ENCODE results near the gene SLK.

The SLK gene

DNA sequence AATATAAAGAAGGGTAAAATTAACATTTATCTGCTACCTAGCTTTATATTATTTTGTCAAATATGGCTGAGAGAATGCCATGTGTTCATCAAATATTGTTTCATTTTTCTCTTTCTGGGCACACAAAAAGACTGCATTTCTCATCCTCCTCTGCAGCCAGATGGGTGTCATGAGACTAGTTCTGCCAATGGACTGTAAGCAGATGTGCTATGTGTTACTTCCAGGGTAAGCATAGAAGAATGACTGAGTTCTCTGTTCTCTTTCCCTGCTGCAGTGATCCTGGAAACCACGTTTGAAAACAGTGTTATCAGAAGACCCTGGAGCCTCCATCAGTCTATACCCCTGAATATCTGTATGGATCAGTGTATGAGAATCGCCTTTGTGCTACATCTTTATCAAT lies 24.1 kb upstream of the SLK start:
- no peak for DNase-seq

DNA sequence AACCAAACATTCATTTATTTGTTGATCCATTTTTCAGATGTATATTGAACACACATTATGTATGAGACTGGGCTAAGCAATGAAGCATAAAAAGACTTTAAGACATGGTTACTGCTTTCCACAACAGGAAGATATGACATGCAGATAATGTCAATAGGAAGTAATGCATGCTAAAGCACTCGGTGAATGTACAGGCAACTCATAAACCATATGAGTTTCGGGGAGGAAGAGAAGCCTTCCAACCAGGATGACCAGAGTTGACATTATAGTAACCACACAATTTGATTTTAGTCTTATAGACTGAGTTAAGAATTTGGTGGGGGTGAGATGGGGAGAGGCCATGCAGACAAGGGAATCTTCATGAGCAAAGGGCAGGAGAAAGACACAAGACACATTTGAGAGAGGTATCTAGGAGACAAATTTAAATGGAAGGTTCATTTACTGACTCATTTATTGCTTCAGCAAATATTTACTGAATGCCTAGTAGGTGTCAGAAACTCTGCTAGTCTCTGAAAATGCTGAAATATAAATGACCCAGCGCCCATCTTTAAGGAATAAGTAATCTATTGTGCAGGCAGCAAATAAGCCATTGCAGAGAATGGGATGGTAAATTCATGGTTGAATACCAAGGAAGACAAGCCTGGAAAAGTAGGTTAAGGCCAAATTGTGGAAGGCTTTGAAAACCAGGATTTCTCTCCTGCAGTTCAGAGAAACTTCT lies 19.0 kb upstream of the SLK start:
- DNase-seq = no peak

DNA sequence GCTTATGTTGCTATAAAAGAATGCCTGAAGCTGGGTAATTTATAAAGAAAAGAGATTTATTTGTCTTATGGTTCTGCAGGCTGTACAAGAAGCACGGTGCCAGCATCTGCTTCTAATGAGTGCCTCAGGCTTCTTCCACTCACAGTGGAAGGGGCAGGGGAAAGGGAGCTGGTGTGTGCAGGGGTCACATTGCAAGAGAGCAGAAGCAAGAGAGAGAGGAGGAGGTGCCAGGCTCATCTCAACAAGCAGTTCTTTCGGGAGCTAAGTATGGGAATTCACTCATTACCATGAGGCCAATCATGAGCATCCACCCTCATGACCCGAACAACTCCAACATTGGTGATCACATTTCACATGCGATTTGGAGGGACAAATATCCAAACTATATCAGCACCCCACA lies 17.2 kb upstream of the SLK start:
- no peak for DNase-seq

DNA sequence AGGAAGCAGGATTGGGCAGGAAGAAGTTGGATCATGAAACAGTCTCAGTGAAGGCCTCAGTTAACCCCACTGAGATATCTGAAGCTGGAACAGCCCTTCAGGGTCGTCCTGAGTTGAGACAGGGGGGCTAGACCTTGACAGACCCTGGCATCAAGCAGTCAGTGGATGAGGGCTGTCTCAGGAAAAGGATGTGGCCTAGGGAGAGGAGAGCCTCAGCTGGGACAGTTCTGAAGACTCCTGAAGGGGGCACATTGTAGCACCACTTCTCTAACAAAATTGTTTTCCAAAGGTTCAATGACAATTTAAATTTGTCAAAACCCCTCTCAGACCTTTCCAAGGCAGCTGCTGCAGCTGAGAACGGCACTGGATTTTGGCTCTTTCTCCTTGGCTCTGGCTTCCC lies 15.8 kb upstream of the SLK start:
- no peak for DNase-seq

DNA sequence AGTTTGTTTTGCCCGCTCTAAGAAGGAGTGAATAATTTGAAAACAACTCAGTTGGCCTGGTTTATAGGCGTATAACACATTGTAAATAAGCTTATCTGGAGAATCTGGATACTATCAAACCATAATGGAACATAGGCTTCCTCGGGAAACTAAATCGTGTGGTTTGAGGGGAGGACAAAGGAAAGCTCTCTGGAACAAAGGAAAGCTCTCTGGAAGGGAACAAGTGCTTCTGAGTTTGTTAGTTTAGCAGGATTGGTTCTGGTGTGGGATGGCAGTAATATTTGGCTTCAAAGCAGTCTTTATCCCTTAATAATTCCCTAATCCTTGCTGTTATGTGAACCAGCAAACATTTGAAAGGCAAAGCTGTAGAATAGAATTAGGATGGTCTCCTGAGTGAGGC lies 15.0 kb upstream of the SLK start:
- no peak for DNase-seq

DNA sequence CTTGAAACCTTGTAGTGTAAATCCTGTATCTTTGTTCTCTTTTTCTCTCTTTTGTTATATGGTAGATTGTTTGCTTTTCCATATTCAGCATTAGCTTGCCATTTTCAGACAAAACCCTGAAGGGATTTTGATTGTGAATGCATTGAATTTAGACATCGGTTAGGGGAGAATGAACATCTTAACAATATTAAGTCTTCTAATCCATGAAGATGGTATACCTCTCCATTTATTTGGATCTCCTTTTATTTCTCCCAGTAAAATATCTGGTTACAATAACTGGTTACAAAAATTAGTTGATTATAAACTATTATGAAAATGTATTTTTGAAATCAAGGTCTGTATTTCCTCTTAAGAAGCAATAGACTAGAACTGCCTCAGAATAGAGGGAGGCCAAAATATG lies 12.4 kb upstream of the SLK start:
- DNase-seq = no peak

DNA sequence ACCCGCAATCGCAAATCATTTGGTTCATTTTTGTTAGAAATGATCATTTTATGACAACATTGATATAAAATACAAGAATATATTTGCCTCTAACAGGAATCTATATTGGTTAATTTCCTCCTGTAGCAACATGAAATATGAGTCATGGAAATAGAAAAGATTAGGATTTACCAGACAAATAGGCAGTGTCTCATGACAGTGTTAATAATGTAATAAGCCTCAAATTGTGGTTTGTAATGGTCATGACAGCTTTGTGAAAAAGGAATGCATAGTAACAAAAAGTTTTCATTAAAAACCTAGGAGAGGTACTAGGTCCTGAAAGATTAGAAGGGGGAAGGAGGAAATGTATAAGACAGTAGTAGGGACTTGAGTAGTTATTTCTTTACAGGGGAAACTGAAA lies 7.9 kb upstream of the SLK start:
- no peak for DNase-seq

DNA sequence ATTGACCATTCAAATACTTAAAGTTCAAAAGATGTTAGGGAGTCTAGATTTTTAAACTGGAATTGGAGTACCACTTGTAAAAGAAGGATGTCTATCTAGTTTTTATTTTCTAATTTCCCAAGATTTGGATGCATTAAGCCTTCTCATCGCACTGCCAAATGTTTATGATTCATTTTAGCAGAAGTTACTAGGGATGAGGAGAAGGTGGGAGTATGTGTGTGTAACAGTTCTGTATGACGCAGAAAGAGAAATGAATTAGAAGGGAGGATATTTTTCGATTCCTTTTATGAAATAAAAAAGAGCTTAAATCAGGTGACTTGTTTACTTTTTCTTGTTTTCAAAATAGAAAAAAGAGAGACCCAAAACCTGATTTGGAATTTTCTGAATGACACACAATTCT lies 6.8 kb upstream of the SLK start:
- no peak for DNase-seq

DNA sequence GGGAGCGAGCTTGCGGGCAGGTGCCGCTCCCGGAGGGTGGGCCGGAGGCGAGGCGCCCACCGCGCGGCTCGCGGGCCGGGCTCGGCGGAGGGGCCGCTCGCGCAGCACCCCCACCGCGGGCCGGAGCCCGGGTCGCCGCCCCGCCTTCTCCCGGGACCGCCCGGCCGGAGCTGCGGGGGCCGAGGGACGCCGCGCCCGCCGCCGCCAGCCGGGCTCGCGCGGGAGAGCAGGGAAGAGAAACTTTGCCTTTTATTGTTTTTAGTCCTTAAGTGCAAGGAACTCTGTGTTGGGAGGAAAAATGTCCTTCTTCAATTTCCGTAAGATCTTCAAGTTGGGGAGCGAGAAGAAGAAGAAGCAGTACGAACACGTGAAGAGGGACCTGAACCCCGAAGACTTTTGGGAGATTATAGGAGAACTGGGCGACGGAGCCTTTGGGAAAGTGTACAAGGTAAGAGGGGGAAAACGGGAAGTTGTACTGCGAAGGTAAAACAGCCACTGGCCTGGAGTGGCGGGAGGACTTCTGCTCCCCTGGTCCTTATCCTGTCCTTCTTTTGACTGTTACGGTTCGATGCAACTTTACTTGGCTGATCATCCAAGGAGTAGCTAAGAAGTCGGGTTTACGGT lies 620 bp downstream of the SLK start:
- DNase-seq = no peak

DNA sequence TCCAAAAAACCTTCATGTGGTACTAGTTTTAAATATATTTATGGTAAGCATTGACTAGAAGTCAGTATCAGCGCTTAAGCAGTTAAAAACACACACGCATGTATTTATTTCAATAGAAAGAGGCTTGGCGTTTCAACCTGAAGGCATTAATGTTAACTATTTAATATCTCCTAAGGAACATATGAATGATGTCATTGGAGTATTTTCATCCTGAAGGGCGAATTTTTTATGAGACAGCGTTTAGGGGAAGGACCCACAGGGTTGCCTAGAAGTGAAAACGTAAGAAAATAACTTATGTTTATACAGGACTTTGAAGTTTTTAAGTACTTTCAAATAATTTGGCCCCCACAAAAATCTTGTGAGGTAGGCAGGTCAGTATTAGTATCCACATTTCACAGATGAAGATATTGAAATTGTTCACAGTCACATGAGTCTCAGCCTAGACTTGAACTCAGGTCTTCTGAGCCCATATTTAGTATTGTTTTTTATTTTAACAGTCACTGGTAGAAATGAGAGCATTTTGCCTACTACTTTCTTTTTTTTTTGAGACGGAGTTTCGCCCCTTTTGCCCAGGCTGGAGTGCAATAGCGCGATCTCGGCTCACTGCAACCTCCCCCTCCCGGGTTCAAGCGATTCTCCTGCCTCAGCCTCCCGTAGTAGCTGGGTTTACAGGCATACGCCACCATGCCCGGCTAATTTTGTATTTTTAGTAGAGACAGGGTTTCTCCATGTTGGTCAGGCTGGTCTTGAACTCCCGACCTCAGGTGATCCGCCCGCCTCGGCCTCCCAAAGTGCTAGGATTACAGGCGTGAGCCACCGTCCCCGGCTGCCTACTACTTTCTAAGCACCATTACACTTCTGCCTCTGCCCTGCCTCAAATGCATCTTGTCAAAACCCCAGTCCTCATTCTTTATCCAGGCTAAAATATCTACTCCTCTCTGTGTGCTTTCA lies 1.8 kb downstream of the SLK start:
- no peak for DNase-seq

DNA sequence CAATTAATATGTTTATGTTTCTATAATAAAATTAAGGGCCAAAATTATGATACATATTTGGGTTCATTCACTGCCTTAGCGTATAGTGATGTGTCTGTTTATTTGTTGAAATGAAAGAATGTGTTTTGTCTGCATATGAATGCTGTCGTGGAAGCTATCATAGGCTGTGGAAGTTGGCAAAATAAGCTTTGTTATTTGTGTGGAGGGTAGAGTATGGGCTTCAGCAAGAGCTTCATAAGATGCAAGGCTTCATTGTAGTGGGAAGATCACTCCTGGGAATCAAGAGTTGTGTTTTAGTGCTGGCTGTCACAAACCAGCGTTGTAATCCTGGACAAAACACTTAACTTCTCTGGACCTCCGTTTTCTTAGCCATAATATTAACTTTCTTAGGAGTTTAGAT lies 2.5 kb downstream of the SLK start:
- no peak for DNase-seq

DNA sequence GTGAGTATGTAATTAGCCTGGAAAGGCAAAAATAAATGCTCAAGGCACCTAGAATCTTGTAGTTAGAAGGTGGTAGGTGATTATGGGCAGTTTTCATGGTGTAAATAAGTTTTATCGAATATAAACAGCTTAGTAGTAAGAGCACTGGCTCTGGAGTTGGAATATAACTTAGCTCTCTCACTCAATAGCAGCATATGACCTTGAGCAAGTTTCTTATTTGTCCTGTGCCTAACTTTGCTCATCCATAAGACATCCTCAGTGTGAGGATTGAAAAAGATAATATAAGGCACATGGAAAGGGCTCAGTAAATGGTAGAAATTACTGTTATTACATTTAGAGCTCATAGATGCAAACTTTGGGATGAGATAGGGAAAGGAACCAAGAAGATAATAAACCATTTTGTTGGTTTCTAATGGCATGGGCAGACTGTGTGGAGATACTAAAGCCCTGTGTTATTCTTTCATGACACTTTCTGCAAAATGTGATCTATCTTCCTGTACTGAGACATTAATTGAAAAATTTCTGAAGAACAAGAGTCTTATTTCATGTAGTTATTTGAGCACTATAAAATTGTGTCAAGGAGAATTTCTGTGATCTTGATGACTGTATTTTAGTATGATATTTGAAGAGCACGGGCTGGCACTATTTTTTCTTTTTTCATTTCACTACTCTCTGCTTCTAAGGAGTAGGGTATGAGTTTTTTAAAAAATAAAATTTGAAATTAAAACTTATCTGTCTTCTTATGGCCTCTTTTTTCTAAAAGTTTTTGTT lies 3.1 kb downstream of the SLK start:
- no peak for DNase-seq

DNA sequence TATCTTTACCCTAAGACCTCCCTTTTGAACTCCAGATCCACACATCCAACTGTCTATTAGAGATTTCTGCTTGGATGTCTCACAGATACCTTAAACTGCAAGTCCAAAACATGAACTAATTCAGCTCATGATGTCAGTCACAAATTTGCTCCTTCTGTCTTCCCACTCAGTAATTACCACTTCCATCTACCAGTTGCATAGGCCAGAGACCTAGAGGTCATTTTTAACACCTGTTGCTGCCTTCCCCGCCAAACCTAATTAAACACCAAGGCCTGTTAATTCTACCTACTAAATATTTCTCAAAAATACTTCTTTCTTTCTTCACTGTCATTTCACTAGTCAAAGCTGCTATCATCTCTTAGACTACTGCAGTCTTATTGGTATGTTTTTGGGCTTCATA lies 8.2 kb downstream of the SLK start:
- DNase-seq = no peak

DNA sequence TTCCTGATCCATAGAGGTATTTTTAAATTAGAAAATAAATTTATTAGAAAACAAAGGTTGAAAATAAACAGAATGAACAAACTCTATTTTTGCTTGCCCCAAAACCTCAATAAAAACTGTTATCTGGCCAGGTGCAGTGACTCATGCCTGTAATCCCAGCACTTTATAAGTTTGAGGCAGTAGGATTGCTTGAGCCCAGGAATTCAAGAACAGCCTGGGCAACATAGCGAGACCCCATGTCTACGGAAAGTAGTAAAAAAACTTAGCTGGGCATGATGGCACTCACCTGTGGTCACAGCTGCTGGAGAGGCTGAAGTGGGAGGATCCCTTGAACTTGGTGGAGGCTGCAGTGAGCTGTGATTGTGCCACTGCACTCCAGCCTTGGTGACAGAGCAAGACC lies 10.3 kb downstream of the SLK start:
- DNase-seq = no peak

DNA sequence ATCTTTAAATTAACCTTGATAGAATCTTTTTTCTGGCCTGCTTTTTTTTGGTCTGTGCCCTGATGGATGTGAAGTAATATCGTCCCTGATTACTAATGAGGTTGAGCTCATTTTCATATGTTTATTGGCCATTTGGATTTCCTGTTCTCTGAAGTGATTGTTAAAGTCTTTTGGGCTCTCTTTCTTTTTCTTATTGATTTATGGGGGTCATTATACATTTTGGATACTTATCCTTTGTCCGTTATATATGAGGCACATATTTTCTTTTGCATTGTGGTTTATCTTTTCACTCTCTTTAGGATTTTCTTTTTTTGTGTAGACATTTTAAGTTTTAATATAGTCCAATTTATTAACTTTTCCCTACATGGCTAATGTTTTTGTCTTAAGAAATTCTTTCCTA lies 12.6 kb downstream of the SLK start:
- no peak for DNase-seq

DNA sequence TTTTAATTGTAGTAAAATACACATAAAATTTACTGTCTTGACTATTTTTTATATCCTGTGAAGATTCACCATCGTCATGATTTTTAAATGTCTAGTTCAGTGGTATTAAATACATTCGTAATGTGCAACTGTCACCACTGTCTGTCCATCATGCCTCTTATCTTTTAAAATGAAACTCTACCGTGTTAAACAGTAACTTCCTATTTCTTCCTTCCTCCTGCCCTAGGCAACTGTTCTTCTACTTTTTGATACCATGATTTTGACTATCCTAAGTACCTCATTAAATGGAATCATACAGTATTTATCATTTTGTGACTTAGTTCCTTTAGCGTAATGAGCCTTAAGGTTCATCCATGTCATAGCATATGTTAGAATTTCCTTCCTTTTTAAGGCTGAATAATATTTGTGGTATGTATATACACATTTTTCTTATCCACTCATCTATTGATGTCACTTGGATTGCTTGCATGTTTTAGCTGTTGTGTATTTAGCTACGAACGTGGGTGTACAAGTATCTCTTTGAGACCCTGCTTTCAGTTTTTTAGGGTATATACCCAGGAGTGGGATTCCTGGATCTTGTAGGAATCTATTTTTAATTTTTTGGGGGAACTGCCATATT lies 13.5 kb downstream of the SLK start:
- no peak for DNase-seq

DNA sequence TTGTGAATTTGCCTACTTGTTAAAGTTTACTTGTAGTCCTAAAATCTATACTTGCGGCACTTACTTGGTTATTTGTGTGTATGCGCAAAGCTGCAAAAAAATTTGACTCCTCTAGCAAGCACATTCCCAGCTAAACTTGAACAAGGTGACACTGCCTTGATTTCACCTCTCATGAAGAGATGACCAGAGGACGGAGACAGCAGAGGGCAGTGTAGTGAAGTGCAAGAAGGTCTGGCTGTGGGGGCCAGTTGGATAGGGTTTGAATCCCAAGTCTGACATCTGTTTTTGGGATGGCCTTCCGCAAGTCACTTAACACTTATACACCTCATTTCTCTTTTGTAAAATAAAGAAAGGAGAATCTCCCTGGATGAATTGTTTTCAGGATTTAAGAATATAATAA lies 15.7 kb downstream of the SLK start:
- no peak for DNase-seq

DNA sequence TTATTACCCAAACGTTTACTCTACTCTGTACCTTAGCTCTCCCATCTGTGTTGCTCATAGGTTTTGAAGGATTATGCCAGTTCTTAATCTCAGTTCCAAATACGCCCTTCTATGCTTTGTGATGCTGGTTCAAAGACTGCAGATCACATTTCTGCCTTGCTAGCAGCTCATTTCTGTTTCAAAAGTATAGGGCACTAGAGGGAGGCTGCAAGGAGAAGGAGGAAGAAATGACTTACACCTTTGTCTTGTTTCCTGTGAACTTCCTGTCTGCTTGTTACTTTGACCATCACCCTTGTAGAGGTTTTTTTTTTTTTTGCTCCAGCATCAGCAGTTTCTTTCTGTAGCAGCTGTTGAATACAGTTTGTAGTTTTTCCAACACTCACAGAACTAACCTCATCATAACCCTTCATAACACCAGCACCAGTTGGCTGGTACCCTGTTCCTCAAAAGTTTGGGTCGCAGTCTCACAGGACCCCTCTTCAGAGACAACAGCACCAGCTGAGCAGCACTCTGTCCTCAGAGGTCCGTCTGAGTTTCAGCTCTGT lies 16.5 kb downstream of the SLK start:
- no peak for DNase-seq

DNA sequence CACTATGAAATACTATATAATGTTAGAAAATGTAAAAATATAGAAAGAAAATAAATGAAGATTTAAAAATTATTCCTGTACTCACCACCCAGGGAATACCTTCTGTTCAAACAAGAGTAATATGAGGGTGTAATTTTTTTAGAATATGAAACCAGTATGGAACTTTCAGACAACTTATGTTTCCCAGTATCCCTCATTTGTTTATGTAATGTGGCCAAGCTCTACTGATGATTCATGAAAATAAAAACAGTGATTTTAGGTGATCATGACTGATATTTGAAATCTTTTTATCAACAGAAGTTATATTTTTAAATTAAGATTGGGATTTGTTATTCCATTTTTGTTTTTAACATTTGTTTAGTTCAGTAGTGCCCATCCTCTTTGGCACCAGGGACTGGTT lies 18.8 kb downstream of the SLK start:
- no peak for DNase-seq

DNA sequence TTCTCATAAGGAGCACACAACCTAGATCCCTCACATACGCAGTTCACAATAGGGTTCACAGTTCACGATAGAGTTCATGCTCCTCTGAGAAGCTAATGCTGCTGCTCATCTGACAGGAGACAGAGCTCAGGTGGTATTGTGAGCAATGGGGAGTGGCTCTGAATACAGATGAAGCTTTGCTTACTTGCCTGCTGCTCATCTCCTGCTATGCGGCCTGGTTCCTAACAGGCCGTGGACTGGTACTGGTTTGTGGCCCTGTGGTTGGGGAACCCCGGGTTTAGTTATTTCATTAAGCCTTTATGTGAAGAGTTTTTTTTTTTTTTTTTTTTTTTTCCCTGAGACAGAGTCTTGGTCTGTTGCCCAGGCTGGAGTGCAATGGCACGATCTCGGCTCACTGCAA lies 19.4 kb downstream of the SLK start:
- DNase-seq = no peak

DNA sequence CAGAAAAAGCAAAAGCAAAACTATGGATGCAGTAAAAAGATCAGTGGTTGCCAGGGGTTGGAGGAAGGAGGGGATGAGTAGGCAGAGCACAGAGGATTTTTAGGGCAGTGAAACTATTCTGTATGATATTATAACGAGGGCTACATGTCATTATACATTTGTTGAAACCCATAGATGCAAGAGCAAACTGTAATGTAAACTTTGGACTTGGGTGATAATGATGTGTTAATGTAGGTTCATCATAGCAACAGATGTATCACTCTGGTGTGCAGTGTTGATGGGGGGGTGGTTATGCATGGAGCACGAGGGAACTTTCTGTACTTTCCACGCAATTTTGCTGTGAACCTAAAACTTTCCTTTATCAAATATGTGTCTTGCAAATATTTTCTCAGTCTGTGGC lies 23.2 kb downstream of the SLK start:
- no peak for DNase-seq

DNA sequence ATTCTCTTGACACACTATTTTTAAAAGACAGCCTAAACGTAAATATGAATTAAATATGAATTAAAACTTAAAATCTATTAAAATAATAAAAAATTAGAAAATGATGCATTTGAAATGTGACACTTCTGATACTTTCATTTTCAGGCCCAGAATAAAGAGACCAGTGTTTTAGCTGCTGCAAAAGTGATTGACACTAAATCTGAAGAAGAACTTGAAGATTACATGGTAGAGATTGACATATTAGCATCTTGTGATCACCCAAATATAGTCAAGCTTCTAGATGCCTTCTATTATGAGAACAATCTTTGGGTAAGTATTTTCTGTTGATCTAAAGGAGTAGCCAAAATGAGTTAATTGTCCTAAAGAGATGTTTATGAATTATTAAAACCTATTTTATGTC lies 23.6 kb downstream of the SLK start:
- no peak for DNase-seq
